SKM-1 (cell line): ENCODE data around the gene DHRS13.
"Not testable (repeated sequence)": the region's sequence is repeated elsewhere in the genome, so short reads cannot be mapped to it uniquely, and the experiment has no call there.

Experiments
- DNase-seq: peaks from one replicate; lab custom pipeline; 2025; ENCODE audit not compliant: unreplicated experiment; lab: John Stamatoyannopoulos, UW

DHRS13 gene

GRCh38 chr17:28935744-28936460 is 33.0 kb upstream of the DHRS13 start:
- DNase-seq = no peak

DNA sequence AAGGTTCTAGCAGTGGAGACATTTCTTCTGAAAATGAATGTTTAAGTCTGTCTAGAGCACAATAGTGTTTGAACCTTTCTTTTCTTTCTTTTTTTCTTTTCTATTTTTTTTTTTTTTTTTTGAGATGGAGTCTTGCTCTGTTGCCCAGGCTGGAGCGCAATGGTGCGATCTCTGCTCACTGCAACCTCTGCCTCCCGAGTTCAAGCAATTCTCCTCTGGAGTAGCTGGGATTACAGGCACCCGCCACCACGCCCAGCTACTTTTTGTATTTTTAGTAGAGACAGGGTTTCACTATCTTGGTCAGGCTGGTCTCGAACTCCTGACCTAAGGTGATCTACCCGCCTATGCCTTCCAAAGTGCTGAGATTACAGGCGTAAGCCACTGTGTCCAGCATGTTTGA is 31.6 kb upstream of the DHRS13 start:
- DNase-seq = not testable (repeated sequence)

- no peak for DNase-seq
Measured at GRCh38 chr17:28929787-28930186, 26.9 kb upstream of the DHRS13 start.

GRCh38 chr17:28928061-28928460 is 25.2 kb upstream of the DHRS13 start:
- no peak for DNase-seq

- no peak for DNase-seq
Measured at GRCh38 chr17:28926786-28927185, 23.9 kb upstream of the DHRS13 start.

- DNase-seq = no peak
Measured at GRCh38 chr17:28926366-28926765, 23.5 kb upstream of the DHRS13 start.

- peak; percentile 75 for DNase-seq
Measured at GRCh38 chr17:28925912-28926365, 23.1 kb upstream of the DHRS13 start.

- no peak for DNase-seq
Measured at GRCh38 chr17:28920201-28920600, 17.3 kb upstream of the DHRS13 start.

DNA sequence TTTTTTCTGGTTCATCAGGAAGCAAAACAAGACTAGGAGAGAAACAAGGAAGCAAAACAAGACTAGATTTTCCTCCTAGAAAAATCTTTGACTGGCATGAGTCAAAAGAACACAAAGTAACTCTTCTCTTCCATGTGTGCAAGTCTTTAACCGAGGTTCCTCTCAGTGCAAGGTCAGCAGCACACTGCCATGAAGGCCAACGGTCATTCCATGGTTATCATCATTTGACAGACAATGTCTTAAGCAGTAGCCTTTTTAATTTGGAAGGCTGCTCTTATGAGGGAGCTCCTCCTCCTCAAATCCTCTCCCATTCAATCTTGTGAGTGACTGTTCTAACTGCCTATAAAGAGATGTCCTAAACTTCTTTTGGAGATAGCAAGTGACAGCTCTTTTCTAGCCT is 15.4 kb upstream of the DHRS13 start:
- DNase-seq = no peak

DNA sequence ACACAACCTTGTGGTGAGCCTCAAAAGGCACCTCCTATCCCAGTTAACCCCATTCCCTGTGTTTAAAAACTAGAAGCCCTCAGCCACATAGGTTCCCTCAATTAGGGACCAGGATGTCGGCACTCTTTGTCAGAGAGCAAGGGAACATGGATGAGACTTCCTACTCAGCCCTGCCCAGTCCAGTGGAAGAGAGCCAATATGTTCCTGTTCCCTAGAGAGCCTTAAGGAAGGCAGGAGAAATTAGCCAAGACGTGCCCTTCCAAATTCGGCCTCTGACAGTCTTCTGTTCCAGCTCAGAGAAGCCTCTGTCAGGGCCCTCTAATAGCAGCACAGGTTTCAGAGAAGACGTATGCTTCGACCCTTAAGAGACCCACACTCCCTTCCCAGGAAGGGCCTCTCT is 14.6 kb upstream of the DHRS13 start:
- no peak for DNase-seq

DNA sequence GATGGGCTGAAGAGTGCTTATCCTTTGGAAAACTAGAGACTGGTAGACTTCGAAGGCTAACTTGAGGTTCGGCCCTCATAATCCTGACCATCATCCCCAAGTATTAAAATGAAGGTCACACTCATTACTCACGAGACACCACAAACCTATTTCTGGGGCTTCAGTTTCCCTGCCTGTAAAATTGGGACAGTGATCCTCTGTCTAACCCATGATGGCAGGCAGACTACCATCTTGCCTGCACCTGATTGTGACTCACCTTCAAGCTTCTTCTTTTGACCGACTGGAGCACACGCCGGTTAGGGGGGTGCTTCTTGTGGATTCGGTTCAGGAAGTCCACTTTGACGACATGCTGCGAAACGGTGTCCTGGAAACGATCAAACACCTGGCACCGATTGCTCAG is 14.2 kb upstream of the DHRS13 start:
- no peak for DNase-seq

DNA sequence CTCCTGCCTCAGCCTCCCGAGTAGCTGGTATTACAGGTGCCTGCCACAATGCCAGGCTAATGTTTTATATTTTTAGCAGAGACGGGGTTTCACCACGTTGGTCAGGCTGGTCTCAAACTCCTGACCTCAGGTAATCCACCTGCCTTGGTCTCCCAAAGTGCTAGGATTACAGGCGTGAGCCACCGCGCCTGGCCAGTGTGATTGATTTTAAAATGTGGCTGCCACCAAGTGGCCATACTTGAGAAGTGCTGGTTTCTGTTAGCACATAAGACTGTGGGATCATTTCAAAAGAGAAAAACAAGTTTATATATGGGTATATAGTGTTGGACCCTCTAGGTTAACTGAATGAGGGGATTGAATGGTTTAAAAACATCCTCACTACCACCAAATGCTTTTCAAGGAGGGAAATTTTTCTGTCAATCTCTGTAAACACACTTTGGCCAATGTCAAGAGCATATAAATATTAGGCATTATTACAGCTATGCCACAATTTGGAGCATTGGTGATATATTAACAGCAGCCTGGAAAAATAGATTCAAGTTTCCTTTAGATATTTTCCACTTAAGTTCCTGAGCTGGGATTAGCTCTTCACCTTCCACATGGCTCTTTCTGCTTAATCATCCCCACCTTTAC is 13.5 kb upstream of the DHRS13 start:
- DNase-seq = no peak

- DNase-seq = no peak
Measured at GRCh38 chr17:28912938-28913333, 10.1 kb upstream of the DHRS13 start.

DNA sequence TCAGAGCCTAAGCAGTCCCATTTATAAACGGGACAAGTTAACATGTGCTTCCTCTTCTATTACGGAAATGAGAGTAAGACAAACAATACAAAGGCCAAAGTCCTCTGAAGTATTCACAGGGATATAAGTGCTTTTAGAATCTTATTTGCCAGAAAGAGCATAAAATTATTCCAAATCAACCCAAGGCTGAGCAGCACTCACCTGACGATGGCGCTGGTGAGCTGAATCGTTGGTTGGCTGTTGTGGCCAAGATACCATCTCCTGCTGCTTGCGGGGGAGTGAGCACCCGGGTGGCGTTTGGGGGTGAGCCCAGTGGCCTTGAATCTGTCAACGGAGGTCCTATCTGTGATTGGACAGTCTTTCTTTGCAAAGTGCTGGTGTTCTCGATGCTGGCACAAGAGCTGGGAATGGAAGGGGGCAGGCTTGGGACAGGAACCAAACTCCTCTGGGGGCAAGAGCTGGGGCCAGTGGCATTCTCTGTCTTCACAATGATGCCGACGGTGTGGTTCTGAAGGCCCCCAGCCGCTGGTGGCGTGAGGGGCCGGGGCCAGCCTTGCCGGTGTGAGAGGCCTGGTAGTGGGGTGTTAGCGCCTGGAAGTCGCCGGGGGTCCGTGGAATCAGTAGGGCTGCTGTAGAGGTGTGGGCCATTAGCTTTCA is 9.5 kb upstream of the DHRS13 start:
- no peak for DNase-seq

DNA sequence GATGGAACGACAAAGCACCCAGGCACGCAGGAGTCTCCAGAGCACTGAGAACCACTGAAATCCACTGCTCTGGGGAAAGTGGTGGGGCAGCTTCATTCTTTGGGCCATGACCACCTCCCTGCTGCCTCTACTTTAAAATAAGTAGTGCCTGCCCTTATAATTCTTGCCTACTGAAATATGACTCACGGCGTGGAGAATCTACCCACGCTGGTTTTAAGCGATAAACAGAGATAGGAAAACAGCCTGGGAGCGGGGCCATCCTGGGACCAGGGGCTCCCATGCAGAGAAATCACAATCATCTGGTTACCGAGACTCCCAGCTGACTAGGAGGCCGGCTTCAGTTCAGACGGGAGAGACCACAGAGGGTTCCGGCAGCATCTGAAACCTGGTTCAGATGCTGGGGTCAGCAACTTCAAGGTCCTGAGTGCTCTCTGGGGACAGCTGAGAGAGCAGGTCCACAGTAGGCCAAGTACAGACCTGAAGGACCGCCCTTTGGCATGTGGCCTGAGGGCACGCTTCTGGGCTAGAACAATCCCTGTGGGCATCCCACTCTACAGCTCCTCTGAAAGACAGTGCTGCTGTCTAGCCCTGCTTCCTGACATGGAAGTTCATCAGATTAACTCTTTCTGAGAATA is 8.6 kb upstream of the DHRS13 start:
- DNase-seq = no peak

GRCh38 chr17:28910534-28910933 is 7.7 kb upstream of the DHRS13 start:
- no peak for DNase-seq

DNA sequence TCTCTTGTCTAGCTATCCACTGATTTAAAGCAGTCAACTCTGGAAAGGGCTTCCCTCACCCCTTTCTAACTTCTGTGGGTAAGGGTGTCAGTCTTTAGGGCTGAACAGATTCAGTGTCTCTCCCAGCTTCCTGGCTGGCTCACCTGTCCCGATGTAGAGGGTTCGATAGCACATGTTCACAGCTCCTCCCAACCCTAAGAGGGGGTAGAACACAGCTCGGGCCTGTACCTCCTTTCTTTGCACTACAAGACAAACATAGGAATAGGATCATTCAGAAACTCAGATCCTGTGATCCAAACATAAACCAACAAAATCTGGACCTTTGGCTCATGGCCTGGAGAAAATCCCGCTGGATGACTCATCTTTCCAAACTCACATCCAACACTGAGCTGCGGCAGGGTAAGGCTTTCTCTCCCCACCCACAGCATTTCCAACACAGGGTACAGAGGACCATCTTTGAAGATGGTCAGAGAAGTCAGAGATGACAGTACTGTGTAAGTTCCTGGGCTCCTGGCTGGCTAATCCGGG is 5.8 kb upstream of the DHRS13 start:
- DNase-seq = no peak

DNA sequence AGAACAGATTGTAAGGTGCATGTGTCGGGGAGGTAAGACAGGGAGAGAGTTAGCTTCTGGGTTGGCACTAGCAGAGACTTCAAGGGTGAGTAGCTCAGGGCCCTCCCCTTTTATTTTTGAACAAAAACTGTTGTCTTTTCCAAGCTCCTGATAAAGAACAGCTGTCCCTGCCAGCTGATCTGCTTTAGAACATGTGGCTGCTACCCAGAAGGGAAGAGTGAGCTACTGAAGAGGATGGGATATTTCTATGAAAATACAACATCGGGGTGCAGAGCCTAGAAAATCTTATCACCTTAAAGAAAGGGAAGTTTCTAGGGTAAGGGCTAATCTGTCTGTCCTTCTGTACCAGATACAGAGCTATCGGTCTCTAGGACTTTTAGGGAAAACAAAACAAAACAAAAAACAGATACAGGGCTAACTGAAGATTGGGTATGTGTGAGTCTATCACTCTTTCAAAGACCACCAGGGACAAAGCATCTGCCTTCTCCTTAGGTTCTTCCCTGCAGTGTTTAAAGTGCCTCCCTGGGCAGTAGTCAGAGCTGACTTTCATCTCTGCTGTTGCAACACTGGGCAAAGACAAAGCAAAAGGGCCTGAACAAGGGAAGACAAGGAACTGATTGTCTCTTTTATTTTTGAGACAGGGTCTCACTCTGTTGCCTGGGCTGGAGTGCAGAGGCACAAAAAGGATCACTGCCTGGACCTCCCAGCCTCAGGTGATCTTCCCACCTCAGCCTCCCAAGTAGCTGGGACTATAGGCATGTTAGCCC is 5.0 kb upstream of the DHRS13 start:
- DNase-seq = no peak

- no peak for DNase-seq
Measured at GRCh38 chr17:28906706-28907438, 4.0 kb upstream of the DHRS13 start.

DNA sequence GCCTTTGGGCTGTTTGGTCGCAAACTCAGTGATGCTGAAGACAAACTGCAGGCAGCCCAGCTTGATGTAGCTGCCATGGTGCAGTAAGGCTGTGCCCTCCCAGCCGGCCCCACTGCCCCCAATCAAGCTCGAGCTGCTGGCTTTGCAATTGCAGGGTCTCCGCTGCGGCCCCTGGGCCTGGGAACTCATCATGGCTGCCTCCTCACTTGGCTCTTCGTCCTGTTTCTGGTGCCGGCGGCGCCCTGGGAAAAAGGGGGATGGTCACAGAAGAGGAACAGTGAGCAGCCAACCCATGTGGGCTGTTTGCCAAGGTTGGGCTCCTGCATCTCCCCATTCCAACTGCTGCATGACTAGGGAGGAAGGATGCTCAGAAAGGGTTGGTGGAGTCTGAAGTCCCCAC is 3.4 kb upstream of the DHRS13 start:
- no peak for DNase-seq
